H4 (cell line): ENCODE data around the gene PRR33. TPM values are rescaled to one million over a fixed set of nuclear protein-coding genes. Genes with fewer than 3 reads are reported as not detected.

ENCODE experiments used
- DNase-seq: peaks from one replicate; pipeline ENCODE4 v3.0.0-alpha.2; 2015; ENCODE audit warnings: low spot score
- total RNA-seq: library from RNA; depleted of rRNA; stranded (reverse); fragments of >200 nt; shearing (Covaris generic); gene quantifications from 2 replicates; pipeline ENCODE4 v1.2.3, GENCODE V29; 2014

Gene PRR33
- total RNA-seq, 1 experiment from 2014 or later: not detected

- DNase-seq: no peak
These were observed 36.8 kb upstream of the PRR33 start for GRCh38 chr11:1928470-1928890.

GRCh38 chr11:1927848-1928469, 36.3 kb upstream of the PRR33 start:
- DNase-seq: no peak

DNA sequence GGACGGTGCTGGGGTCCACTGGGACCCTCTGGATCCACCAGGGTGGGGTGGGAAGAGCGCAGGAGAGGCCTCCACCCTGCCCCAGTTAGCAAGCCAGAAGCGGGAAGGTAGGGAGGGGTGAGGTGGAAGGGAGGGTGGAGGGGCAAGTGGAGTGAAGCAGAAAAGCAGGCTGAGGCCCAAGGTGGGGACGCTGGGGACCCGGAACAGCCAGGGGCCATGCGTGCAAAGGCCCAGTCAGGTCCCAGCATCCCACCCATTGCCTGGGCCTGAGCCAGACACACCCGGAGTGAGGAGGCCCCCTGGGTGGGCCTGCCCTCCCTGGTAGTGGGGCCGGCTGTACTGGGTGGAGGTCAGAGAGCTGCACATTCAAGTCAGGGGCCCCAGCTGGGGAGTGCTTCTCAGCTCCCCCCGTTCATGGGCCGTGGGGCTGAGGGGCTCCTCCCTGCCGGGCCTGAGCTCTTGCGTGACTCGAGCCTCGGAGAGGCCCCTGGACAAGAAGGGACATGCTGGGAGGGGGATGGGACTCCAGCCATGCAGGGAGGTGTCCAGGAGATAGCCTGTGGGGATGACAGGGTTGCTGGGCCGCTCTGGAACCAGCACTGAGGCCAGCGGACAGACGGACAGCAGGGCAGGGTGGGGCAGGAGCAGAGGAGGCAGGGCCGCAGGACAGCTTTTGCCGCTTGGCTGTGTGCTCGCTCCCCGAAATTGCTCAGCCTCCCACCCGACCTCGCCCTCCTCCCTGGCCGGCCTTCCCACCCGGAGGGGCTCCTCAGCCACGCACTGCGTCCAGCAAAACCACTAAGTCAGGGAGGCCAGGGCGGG, 35.5 kb upstream of the PRR33 start:
- no peak for DNase-seq

- DNase-seq: no peak
These were observed 34.7 kb upstream of the PRR33 start for GRCh38 chr11:1926156-1927025.

- no peak for DNase-seq
These were observed 33.9 kb upstream of the PRR33 start for GRCh38 chr11:1925373-1926155.

DNA sequence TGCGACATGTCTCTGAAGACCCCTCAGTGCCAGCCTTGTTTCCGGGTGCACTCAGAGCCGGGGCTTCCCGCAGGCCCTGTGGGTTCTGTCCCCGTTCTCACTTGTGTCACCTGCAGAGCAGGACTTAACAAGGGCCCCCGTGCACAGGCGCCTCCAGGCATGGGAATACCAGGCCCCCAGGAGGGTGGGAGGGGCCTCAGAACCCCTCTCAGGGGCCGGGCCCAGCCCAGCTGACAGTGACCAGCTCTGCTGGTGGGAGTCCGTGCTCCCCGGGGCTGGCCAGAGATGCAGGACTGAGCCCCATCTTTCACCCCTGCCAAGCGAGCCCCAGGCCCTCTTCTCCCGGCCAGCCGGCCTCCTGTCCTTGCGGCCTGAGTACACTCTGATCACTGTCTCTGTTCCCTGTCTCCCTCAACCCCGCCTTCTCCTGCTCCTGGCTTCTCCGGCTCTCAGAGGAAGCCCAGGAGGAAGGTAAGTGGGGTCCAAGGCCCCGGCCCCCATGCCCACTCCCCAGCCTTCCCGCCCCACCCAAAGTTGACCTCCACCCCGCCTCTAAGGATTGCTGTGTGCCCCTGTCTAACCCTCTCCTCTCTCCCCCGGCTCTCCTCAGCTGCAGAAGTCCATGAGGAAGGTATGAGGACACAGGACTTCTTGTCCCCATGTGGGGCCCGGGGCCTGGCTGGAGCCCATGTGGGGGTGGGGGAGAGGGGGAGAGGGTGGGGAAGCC, 33.1 kb upstream of the PRR33 start:
- no peak for DNase-seq

DNA sequence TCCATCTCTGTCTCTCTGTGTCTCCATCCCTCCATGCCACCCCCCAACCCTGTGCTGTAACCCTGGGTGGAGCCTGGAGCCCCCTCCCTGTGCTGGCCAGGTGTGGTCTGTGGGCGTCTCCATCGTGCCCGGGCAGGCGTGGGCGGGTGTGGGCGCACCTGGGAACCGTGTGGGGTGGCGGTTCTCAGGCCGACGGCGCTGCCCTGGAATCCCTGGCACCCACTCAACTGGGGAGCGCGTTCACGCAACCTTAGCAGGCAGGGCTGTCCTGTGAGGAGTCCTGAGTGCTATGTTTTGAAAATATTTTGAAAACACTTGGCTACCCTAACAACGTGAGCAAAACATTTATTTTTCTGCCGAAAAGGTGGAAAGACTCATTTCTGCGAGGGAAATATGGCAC, 32.5 kb upstream of the PRR33 start:
- no peak for DNase-seq

- no peak for DNase-seq
These were observed 31.7 kb upstream of the PRR33 start for GRCh38 chr11:1923201-1923956.

- no peak for DNase-seq
These were observed 30.9 kb upstream of the PRR33 start for GRCh38 chr11:1922481-1923081.

DNA sequence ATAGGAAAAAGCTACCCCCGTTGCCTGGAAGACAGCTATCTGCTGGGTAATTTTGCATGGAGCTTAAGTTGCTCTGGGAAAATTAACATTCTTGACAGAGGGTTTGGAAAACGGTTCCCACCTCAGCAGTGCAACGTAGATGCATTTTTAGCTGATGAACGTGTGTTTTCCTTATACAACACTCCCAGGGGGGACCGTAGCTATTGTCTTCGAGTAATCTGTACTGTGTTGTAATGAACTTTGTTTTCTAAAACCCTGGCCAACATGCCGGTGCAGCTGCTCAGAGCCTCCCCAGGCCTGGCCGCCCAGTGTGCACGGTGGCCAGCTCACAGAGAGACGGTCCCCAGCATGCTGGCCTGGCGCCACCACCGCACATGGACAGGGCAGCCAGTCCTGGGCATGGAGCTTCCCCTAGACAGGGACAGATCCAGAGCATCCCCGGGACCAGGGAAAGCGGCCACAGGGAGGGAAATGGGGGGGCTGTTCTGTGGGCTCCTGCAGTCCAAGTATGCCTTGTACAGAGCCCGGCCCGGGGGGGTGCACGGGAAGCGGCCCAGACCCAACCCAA, 30.0 kb upstream of the PRR33 start:
- DNase-seq: no peak

- no peak for DNase-seq
These were observed 29.3 kb upstream of the PRR33 start for GRCh38 chr11:1920909-1921573.

DNA sequence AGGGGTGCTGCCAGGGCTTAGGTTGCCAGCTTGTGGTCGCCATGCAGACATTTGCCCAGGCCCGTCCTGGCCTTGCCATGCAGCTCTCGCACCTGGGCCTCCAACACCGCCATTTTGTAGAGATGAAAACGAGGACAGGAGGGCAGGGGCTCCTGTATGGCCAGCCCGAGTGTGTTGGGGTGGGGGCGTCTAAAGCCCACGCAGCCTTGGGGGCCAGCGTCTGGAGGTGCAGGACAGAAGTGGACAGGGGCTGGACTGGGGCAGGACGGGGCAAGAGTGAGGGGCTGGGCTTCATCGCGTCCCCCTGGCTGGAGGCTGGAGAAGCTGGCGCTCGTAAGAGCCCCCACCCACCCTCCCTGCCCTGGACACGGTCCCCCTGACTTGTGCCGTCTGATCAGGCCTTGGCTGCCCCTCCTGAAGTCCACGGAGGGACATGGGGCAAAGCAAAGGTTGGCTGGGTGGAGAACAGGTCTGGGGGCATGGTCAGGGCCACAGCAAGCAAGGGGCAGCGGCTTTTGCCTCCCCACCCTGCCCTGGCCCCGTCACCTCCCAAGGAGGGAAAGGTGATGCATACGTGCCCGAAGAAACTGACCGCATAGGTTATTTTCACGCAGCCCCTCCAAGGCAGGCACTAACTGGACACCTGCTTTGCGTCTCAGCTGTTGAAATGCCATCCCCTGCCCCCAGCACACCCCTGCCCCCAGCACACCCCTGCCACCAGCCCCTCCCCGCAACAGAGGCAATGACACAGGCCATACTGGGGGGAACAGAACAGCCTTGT, 28.6 kb upstream of the PRR33 start:
- DNase-seq: no peak

GRCh38 chr11:1919391-1920127, 27.9 kb upstream of the PRR33 start, which contains the start of gene TNNT3:
Gene TNNT3, plus strand, starts transcription at chr11:1919703. Its CDS starts 3,172 bp downstream, at chr11:1922875.
- no peak for DNase-seq

DNA sequence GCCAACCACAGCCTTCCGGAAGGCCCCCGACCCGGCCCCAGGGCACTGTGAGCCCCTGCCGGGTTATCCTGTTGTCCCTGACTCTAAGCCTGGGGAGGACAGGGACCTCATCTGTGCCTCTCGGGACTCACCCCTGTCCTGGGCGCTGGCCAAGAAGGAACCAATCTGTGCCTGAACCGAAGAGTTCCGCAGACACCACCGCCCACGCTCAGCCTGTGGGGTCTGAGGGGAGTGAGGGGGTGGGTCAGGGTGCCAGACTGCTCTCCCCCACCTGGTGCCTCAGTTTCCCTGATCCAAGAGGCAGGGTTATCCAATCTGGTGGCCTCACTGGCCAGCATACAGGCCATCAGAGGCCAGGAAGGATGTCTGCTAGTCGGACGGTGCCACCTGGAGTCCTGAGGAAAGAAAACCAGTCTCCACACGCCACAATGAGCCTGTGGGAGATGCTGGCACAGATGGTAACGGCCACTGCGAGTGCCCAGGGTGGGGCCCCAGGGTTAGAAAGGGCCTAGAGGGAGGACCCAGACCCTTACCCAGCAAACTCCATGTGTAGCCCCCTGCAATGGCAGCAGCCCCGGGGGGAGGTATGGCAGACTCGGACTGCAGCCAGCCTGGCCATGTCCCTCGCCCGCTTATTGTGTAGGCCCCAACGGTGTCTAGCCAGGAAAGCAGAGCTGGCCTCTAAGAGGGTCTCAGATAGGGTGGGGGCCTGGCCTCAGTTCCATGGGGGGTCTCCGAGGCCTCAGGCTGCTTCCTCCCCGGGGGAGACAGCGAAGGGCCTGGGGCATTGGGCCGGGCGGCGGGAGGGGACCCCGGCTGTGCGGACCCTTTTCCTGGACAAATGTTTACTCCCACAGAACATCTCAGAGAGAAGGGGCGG, 27.0 kb upstream of the PRR33 start:
- DNase-seq: no peak

GRCh38 chr11:1917523-1918435, 26.1 kb upstream of the PRR33 start:
- no peak for DNase-seq
